ENCODE results near the gene TMEM225. TPM values are rescaled to one million over a fixed set of nuclear protein-coding genes. Genes with fewer than 3 reads are reported as not detected.

The TMEM225 gene
- total RNA-seq, 1 experiment from 2014 or later, result not detected

DNA sequence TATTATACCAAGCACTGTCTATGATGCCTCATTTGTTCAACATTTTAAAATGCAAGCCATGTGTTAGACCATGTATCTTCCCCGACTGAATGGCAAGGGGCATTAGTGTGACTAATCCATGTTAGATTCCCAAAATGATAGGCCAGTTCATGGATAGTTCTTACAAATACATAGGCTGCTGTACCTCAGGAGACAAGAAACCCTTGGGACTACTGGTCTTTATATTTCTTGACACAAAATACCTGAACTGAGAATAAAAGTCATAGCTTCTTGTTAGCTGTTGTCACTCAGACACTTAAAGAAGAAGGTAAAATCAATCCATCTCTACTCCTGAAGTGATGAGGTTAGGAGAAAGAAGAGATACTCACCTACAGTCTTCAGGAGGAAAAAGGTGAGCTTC, 16.4 kb upstream of the TMEM225 start, which contains the start of gene OR8D4:
Gene OR8D4, plus strand, starts transcription at position 301 of the 400 bp plus-strand sequence. CDS start 4,265 bp downstream, outside the sequence.
- CTCF ChIA-PET, result no interaction called here
- no peak for DNase-seq (ENCODE audit: low spot score)
- H3K9me3 ChIP-seq (ENCODE audit: low read depth, low read length, poor library complexity, severe bottlenecking), result no peaks in the 10 kb centered on the region
- POLR2A ChIA-PET (ENCODE audit: low non-redundant PET), result interaction anchor here (0.6 kb wide), 1 partner anchor 138 kb away, joined by 3 read pairs; no protein-coding TSS in a partner anchor
- TF ChIP-seq, protein P1, sequence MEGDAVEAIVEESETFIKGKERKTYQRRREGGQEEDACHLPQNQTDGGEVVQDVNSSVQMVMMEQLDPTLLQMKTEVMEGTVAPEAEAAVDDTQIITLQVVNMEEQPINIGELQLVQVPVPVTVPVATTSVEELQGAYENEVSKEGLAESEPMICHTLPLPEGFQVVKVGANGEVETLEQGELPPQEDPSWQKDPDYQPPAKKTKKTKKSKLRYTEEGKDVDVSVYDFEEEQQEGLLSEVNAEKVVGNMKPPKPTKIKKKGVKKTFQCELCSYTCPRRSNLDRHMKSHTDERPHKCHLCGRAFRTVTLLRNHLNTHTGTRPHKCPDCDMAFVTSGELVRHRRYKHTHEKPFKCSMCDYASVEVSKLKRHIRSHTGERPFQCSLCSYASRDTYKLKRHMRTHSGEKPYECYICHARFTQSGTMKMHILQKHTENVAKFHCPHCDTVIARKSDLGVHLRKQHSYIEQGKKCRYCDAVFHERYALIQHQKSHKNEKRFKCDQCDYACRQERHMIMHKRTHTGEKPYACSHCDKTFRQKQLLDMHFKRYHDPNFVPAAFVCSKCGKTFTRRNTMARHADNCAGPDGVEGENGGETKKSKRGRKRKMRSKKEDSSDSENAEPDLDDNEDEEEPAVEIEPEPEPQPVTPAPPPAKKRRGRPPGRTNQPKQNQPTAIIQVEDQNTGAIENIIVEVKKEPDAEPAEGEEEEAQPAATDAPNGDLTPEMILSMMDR (conservative IDR thresholded peaks at IDR 0.05; ENCODE audit: low read depth, low read length), result no peak
- TF ChIP-seq EZH2 (IDR thresholded peaks at IDR 0.05; ENCODE audit: borderline replicate concordance, low read depth, low read length, poor library complexity, severe bottlenecking), result no peak
- H3K27ac ChIP-seq (ENCODE audit: low read depth, low read length, poor library complexity, severe bottlenecking), result no peak within 1 kb of the TSS
- H3K36me3 ChIP-seq (ENCODE audit: insufficient read depth, low read length, poor library complexity, severe bottlenecking), result no peaks in the 10 kb centered on the region
- no peaks in the 10 kb centered on the region for H3K27me3 ChIP-seq (replicated peaks; ENCODE audit: insufficient read depth, low read depth, low read length, poor library complexity)
- no peak within 1 kb of the TSS for H3K4me3 ChIP-seq (ENCODE audit: low read depth, low read length, poor library complexity, severe bottlenecking)
- H3K4me1 ChIP-seq (ENCODE audit: insufficient read depth, low read length, poor library complexity, severe bottlenecking), result no peaks in the 10 kb centered on the region
- no TSS peak for BruUV-seq (replicated peaks)
- intact Hi-C loops (cut with micrococcal nuclease; ENCODE audit: unreplicated experiment), result no loop called here

DNA sequence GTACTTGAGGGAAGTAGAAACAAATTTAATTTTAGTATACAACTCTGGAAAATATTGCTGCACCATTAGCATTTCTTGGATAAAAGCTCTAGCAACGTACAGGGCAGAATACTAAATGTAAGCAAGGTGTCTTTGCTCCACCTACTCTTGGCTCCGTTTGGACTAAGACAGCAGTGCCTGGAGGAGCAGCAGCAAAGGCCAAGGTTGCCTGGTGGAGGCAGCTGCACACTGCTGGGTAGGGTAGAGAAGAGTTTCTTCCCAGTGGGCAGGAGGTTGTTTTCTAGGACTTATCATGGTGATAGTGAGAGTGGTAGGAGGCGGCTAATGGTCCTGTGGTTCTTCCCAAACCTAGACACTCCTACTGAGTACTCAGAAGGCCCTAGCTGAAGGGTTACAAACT, 14.3 kb upstream of the TMEM225 start:
- no TSS peak for BruUV-seq (replicated peaks)
- ChIA-PET POLR2A (ENCODE audit: low non-redundant PET) (no interaction called here), CTCF (no interaction called here)
- H3K27me3 ChIP-seq (replicated peaks; ENCODE audit: insufficient read depth, low read depth, low read length, poor library complexity), result no peaks in the 10 kb centered on the region
- no peaks in the 10 kb centered on the region for H3K36me3 ChIP-seq (ENCODE audit: insufficient read depth, low read length, poor library complexity, severe bottlenecking)
- DNase-seq (ENCODE audit: low spot score), result no peak
- H3K9me3 ChIP-seq (ENCODE audit: low read depth, low read length, poor library complexity, severe bottlenecking), result no peaks in the 10 kb centered on the region
- no peak overlapping the region for H3K4me3 ChIP-seq (ENCODE audit: low read depth, low read length, poor library complexity, severe bottlenecking)
- H3K27ac ChIP-seq (ENCODE audit: low read depth, low read length, poor library complexity, severe bottlenecking), result no peak overlapping the region
- TF ChIP-seq, protein P1 (conservative IDR thresholded peaks at IDR 0.05; ENCODE audit: low read depth, low read length), result no peak
- no peak for TF ChIP-seq EZH2 (IDR thresholded peaks at IDR 0.05; ENCODE audit: borderline replicate concordance, low read depth, low read length, poor library complexity, severe bottlenecking)
- intact Hi-C loops (cut with micrococcal nuclease; ENCODE audit: unreplicated experiment), result no loop called here
- H3K4me1 ChIP-seq (ENCODE audit: insufficient read depth, low read length, poor library complexity, severe bottlenecking), result no peaks in the 10 kb centered on the region

GRCh38 chr11:123892031-123892430, 6.6 kb upstream of the TMEM225 start:
- TF ChIP-seq, protein P1 (conservative IDR thresholded peaks at IDR 0.05; ENCODE audit: low read depth, low read length), result no peak
- no peak for TF ChIP-seq EZH2 (IDR thresholded peaks at IDR 0.05; ENCODE audit: borderline replicate concordance, low read depth, low read length, poor library complexity, severe bottlenecking)
- ChIA-PET CTCF (no interaction called here), POLR2A (ENCODE audit: low non-redundant PET) (no interaction called here)
- intact Hi-C loops (cut with micrococcal nuclease; ENCODE audit: unreplicated experiment), result no loop called here
- Histone ChIP-seq H3K27ac (ENCODE audit: low read depth, low read length, poor library complexity, severe bottlenecking) (no peak overlapping the region), H3K4me3 (ENCODE audit: low read depth, low read length, poor library complexity, severe bottlenecking) (no peak overlapping the region), H3K36me3 (ENCODE audit: insufficient read depth, low read length, poor library complexity, severe bottlenecking) (no peaks in the 10 kb centered on the region), H3K27me3 (replicated peaks; ENCODE audit: insufficient read depth, low read depth, low read length, poor library complexity) (no peaks in the 10 kb centered on the region), H3K4me1 (ENCODE audit: insufficient read depth, low read length, poor library complexity, severe bottlenecking) (no peaks in the 10 kb centered on the region), H3K9me3 (ENCODE audit: low read depth, low read length, poor library complexity, severe bottlenecking) (no peaks in the 10 kb centered on the region)
- DNase-seq (ENCODE audit: low spot score), result no peak
- no TSS peak for BruUV-seq (replicated peaks)
